ENCODE results near the gene DGKG.

DGKG gene

DNA sequence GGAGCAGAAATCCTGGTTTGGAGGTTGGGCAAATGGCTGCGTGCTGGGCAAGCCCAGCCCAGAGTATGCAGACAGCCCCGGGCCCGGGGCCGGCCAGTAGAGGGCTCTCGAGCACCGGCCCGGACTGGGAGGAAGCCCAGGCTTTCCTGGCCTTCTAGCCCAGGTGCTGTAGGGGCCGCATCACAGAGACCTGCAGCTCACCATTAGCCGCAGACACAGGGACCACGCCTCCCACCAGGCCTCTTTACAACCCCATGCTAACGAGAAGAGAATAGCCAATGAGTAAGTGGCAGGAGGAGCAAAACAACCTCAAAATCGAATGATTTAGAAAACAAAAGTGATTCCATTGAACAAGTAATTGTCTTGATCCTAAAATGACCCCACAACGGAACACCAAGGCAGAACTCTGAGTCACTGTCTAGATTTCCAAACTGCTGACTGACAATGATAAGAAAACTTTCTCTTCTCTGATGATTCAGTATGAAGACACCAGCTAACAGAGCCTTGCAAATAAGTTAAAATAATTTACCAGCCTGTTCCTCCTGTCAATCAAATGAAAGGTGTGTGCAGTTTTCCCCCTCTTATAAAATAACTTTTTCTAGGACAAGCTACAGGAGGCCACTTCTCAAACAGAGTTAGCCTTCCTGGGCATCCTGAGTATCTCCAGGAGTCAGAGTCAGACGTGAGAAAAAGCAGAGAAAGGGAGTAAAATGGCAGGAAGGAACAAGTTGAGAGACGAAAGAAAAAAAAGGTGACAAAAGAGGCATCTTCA, 102.2 kb downstream of the DGKG start:
- peak overlapping the region in 1 of 3 experiments; percentile 7 for H3K4me3 Mint-ChIP-seq
- TF ChIP-seq CTCF (IDR thresholded peaks at IDR 0.05; ENCODE audit: unreplicated experiment in 3 of 3), result peak; percentile 77 to 89 (median 81)
- no peaks in the 10 kb centered on the region for H3K36me3 Mint-ChIP-seq (ENCODE audit: low read depth)
- no peaks in the 10 kb centered on the region for H3K9me3 Mint-ChIP-seq
- H3K4me1 Mint-ChIP-seq, result no peaks in the 10 kb centered on the region
- peak overlapping the region in 1 of 3 experiments; percentile 74 for H3K27ac Mint-ChIP-seq
- H3K27me3 Mint-ChIP-seq (ENCODE audit: low read depth), result peaks cover 48% of the 10 kb centered on the region

- H3K9me3 Mint-ChIP-seq, result no peaks in the 10 kb centered on the region
- H3K36me3 Mint-ChIP-seq (ENCODE audit: low read depth), result no peaks in the 10 kb centered on the region
- peaks cover 45% of the 10 kb centered on the region for H3K27me3 Mint-ChIP-seq (ENCODE audit: low read depth)
- peak overlapping the region in 1 of 3 experiments; percentile 53 for H3K4me3 Mint-ChIP-seq
- H3K4me1 Mint-ChIP-seq, result no peaks in the 10 kb centered on the region
- no peak for TF ChIP-seq CTCF (IDR thresholded peaks at IDR 0.05; ENCODE audit: unreplicated experiment in 3 of 3)
- H3K27ac Mint-ChIP-seq, result peak overlapping the region in 1 of 3 experiments; percentile 74
These were observed 103.1 kb downstream of the DGKG start for GRCh38 chr3:186258968-186259367.

DNA sequence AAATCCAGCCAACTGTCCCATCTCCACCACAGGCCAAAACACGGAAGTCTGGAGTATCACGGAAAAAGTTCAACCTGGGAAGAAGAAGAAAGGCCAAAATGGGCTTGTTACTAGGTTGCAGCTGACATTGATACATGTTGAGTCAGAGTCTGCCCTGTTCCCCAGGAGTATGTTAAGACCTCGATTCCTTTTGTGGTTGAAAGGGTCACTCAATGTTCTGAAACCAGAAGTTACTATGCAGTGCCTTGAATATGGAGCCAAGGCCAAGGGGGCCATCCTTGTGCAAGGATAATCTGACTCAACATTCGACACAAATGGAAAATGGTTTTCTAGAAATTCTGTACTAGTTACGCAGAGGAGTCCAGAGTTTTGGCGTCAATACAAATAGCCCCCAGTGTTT, 104.2 kb downstream of the DGKG start:
- no peak for TF ChIP-seq CTCF (IDR thresholded peaks at IDR 0.05; ENCODE audit: unreplicated experiment in 3 of 3)
- Mint-ChIP-seq H3K4me3 (no peak overlapping the region), H3K36me3 (ENCODE audit: low read depth) (no peaks in the 10 kb centered on the region), H3K9me3 (no peaks in the 10 kb centered on the region), H3K27me3 (ENCODE audit: low read depth) (peaks cover 45% of the 10 kb centered on the region), H3K27ac (no peak overlapping the region), H3K4me1 (no peaks in the 10 kb centered on the region)

DNA sequence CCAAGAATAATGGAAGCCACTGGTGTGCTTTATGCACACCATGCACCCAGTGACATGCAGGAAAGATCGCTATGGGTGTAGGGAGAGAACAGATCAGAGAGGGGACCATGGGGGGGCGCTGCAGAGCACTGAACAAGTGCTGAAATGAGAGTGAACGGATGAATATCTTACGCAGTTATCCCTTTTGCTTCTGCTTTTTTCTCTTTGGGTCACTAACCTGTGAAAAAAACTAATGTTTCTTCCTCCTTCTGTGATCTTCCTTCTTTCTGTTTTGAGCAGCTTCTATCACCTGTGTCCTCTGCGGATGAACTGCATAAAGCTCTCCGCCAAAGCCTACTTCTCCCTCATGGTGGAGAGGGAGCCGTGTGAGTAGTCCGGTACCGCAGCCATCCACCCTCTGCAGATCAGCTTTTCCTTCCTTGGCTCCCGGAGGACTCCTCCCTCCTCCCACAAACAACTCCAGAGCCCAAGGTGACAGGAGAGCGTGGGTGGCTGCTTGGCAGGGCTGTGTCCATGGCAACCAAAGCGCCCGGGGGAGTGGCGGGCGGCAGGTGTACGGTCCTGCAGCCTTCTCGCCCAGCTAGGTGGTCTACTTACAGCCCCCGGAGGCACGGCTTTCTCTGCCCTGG, 106.2 kb downstream of the DGKG start:
- no peak overlapping the region for H3K4me3 Mint-ChIP-seq
- H3K4me1 Mint-ChIP-seq, result no peaks in the 10 kb centered on the region
- no peaks in the 10 kb centered on the region for H3K36me3 Mint-ChIP-seq (ENCODE audit: low read depth)
- H3K9me3 Mint-ChIP-seq, result no peaks in the 10 kb centered on the region
- no peak overlapping the region for H3K27ac Mint-ChIP-seq
- peak in 1 of 3 experiments; percentile 30 for TF ChIP-seq CTCF (IDR thresholded peaks at IDR 0.05; ENCODE audit: unreplicated experiment in 3 of 3)
- peaks cover 43% of the 10 kb centered on the region for H3K27me3 Mint-ChIP-seq (ENCODE audit: low read depth)

GRCh38 chr3:186254676-186255650, 107.1 kb downstream of the DGKG start:
- Mint-ChIP-seq H3K27ac (no peak overlapping the region), H3K4me1 (no peaks in the 10 kb centered on the region), H3K27me3 (ENCODE audit: low read depth) (peaks cover 49% of the 10 kb centered on the region), H3K9me3 (no peaks in the 10 kb centered on the region), H3K36me3 (ENCODE audit: low read depth) (no peaks in the 10 kb centered on the region), H3K4me3 (no peak overlapping the region)
- TF ChIP-seq CTCF (IDR thresholded peaks at IDR 0.05; ENCODE audit: unreplicated experiment in 3 of 3), result no peak

All from nephron (organoid).